ENCODE results near the gene BARD1. TPM values are rescaled to one million over a fixed set of nuclear protein-coding genes. Genes with fewer than 3 reads are reported as not detected.
A peak's percentile ranks its signal among the peaks of the same experiment; 100 is the strongest.
"Not testable (repeated sequence)": the region's sequence is repeated elsewhere in the genome, so short reads cannot be mapped to it uniquely, and the experiment has no call there.

BARD1 gene
- total RNA-seq, 1 donor from 2014 or later: 39.3 TPM

GRCh38 chr2:214765180-214765579 is 44.3 kb downstream of the BARD1 start:
- no peak for DNase-seq

GRCh38 chr2:214753455-214753854 is 56.0 kb downstream of the BARD1 start:
- no peak for DNase-seq

- no peak for DNase-seq
Measured at GRCh38 chr2:214750529-214750928, 59.0 kb downstream of the BARD1 start.

- DNase-seq: no peak
Measured at GRCh38 chr2:214747992-214748391, 61.5 kb downstream of the BARD1 start.

GRCh38 chr2:214742119-214742518 is 67.4 kb downstream of the BARD1 start:
- no peak for DNase-seq

GRCh38 chr2:214740867-214741395 is 68.6 kb downstream of the BARD1 start:
- peak; percentile 5 for DNase-seq

GRCh38 chr2:214737188-214737587 is 72.3 kb downstream of the BARD1 start:
- DNase-seq: no peak

- no peak for DNase-seq
Measured at GRCh38 chr2:214730800-214731407, 78.6 kb downstream of the BARD1 start.

GRCh38 chr2:214730248-214730647 is 79.2 kb downstream of the BARD1 start:
- DNase-seq: no peak

- DNase-seq: no peak
Measured at GRCh38 chr2:214724741-214725140, 84.7 kb downstream of the BARD1 start.

GRCh38 chr2:214717837-214718236 is 91.6 kb downstream of the BARD1 start:
- DNase-seq: not testable (repeated sequence)

- DNase-seq: no peak
Measured at GRCh38 chr2:214716811-214717560, 92.5 kb downstream of the BARD1 start.

GRCh38 chr2:214715025-214715424 is 94.5 kb downstream of the BARD1 start:
- DNase-seq: no peak

- DNase-seq: no peak
Measured at GRCh38 chr2:214713080-214713830, 96.2 kb downstream of the BARD1 start.

GRCh38 chr2:214710729-214711128 is 98.8 kb downstream of the BARD1 start:
- DNase-seq: no peak

GRCh38 chr2:214706986-214707385 is 102.5 kb downstream of the BARD1 start:
- DNase-seq: no peak

- DNase-seq: no peak
Measured at GRCh38 chr2:214699236-214699635, 110.2 kb downstream of the BARD1 start.

- DNase-seq: no peak
Measured at GRCh38 chr2:214696681-214697080, 112.8 kb downstream of the BARD1 start.

- no peak for DNase-seq
Measured at GRCh38 chr2:214695789-214696188, 113.7 kb downstream of the BARD1 start.

GRCh38 chr2:214683557-214683956 is 125.9 kb downstream of the BARD1 start:
- DNase-seq: not testable (repeated sequence)

GRCh38 chr2:214679736-214680135 is 129.7 kb downstream of the BARD1 start:
- DNase-seq: no peak

- DNase-seq: no peak
Measured at GRCh38 chr2:214676421-214677089, 132.9 kb downstream of the BARD1 start.
